HepG2 (cell line): ENCODE data around the gene ATP7B. TPM values are rescaled to one million over a fixed set of nuclear protein-coding genes. Genes with fewer than 3 reads are reported as not detected.

Source experiments
- ATAC-seq: fragments of 200-7000 bp; cut with Tn5 transposase; 3 replicates; pipeline ENCODE4 v1.9.1; 2020; ENCODE audit warnings: mild to moderate bottlenecking, moderate library complexity
- BruUV-seq: library from RNA; stranded (reverse); fragments of 400-500 nt; replicated peaks from 2 replicates; lab custom pipeline; 2021; lab: Mats Ljungman, UMichigan
- CTCF ChIA-PET: fragments of 300-600 bp; formaldehyde crosslinking; extraction: SDS; loops from one replicate; lab custom pipeline; 2021; ENCODE audit warnings: low total read pairs, inconsistent platforms, low intra/inter-chr PET ratio; lab: Yijun Ruan, JAX
- POLR2A ChIA-PET: fragments of 350-600 bp; sonication (Branson Sonifier 250); formaldehyde crosslinking; loops from one replicate; lab custom pipeline; 2020; ENCODE audit warnings: antibody characterized with exemption, inconsistent platforms; lab: Yijun Ruan, JAX
- DNase-seq: peaks from one replicate; pipeline ENCODE4 v3.0.0-alpha.2; 2015; ENCODE audit warnings: low spot score
- FAIRE-seq: peaks from 3 replicates; lab custom pipeline; 2011; peaks lifted over from hg19 to GRCh38; lab: Jason Lieb, UNC
- H2AFZ ChIP-seq: one replicate; pipeline ENCODE4 v1.6.1; 2011; ENCODE audit warnings: low read length, inconsistent platforms
- H3K27ac ChIP-seq: fragments of 300-600 bp; 3 replicates; pipeline ENCODE4 v1.8.0; 2011; ENCODE audit warnings: mixed run types, mild to moderate bottlenecking, mixed read lengths, low read length, inconsistent platforms; ENCODE audit not compliant: insufficient read depth; ENCODE audit errors: extremely low read length
- H3K27me3 ChIP-seq, 2 experiments: fragments of 200-600 bp in 1 of 2; 2 replicates in 1 of 2; 3 replicates in 1 of 2; pipeline versions ENCODE4 v1.6.0 to v1.8.0; 2011; ENCODE audit warnings: low read length in 2 of 2, mild to moderate bottlenecking in 2 of 2, moderate library complexity in 2 of 2, inconsistent platforms in 1 of 2; ENCODE audit not compliant: insufficient read depth in 2 of 2, control insufficient read depth in 1 of 2
- H3K36me3 ChIP-seq, 2 experiments: fragments of 200-600 bp in 1 of 2; replicated peaks in 1 of 2; 2 replicates in 1 of 2; 3 replicates in 1 of 2; pipeline versions ENCODE4 v1.5.1 to v1.8.0; 2011; ENCODE audit warnings: low read length in 2 of 2, inconsistent platforms in 1 of 2; ENCODE audit not compliant: insufficient read depth in 2 of 2, control insufficient read depth in 1 of 2
- H3K4me1 ChIP-seq: 2 replicates; pipeline ENCODE4 v1.5.1; 2012; ENCODE audit warnings: low read length, inconsistent platforms; ENCODE audit not compliant: insufficient read depth
- H3K4me2 ChIP-seq: 2 replicates; pipeline ENCODE4 v1.6.0; 2011; ENCODE audit warnings: low read depth, low read length, inconsistent platforms
- H3K4me3 ChIP-seq, 3 experiments: fragments of 200-600 bp in 1 of 3; sonication (generic), shearing (Covaris generic) in 1 of 3; replicated peaks in 1 of 3; 2 replicates each; pipeline ENCODE4 v1.5.1; 2011 to 2016; ENCODE audit warnings: low read length in 3 of 3, inconsistent platforms in 2 of 3, low read depth in 2 of 3, mild to moderate bottlenecking in 2 of 3, control low read depth in 1 of 3, mixed read lengths in 1 of 3; ENCODE audit not compliant: insufficient read depth in 1 of 3
- H3K79me2 ChIP-seq: one replicate; pipeline ENCODE4 v1.6.1; 2011; ENCODE audit warnings: low read length, inconsistent platforms; ENCODE audit not compliant: insufficient read depth
- H3K9ac ChIP-seq: 2 replicates; pipeline ENCODE4 v1.6.0; 2011; ENCODE audit warnings: mild to moderate bottlenecking, low read depth, low read length, inconsistent platforms; ENCODE audit not compliant: insufficient read depth
- H3K9me3 ChIP-seq: 2 replicates; pipeline ENCODE4 v1.5.1; 2012; ENCODE audit warnings: mild to moderate bottlenecking, low read length
- H4K20me1 ChIP-seq: 2 replicates; pipeline ENCODE4 v1.6.0; 2011; ENCODE audit warnings: inconsistent platforms, mild to moderate bottlenecking, low read length, moderate library complexity; ENCODE audit not compliant: insufficient read depth
- ARID4A ChIP-seq: sonication (generic); formaldehyde crosslinking; IDR thresholded peaks from 2 replicates; pipeline ENCODE4 v1.5.0; 2020; ENCODE audit warnings: mild to moderate bottlenecking, missing genetic modification reagents, borderline replicate concordance
- ARID5B ChIP-seq: IDR thresholded peaks from 2 replicates; pipeline ENCODE4 v1.4.0; 2020; ENCODE audit warnings: mild to moderate bottlenecking, missing genetic modification reagents
- BHLHE40 ChIP-seq: IDR thresholded peaks from 2 replicates; pipeline ENCODE4 v1.6.1; 2011; ENCODE audit warnings: low read length, improper control_type of control experiment
- JUN ChIP-seq: sonication (generic); formaldehyde crosslinking; IDR thresholded peaks from 2 replicates; pipeline ENCODE4 v1.4.0; 2020; ENCODE audit warnings: mild to moderate bottlenecking, missing genetic modification reagents
- XBP1 ChIP-seq: sonication (generic); formaldehyde crosslinking; IDR thresholded peaks from 2 replicates; pipeline ENCODE4 v1.5.0; 2020; ENCODE audit warnings: missing genetic modification reagents
- ZFP36L1 ChIP-seq: sonication (generic); formaldehyde crosslinking; IDR thresholded peaks from 2 replicates; pipeline ENCODE4 v1.8.0; 2022; ENCODE audit warnings: mild to moderate bottlenecking, missing genetic modification reagents, moderate library complexity
- ZNF274 ChIP-seq: sonication (generic); formaldehyde crosslinking; IDR thresholded peaks from 2 replicates; pipeline ENCODE4 v1.5.1; 2020; ENCODE audit warnings: mild to moderate bottlenecking, missing genetic modification reagents
- ZNF350 ChIP-seq: sonication (generic); formaldehyde crosslinking; IDR thresholded peaks from 2 replicates; pipeline ENCODE4 v1.4.0; 2020; ENCODE audit warnings: mild to moderate bottlenecking, low read depth, missing genetic modification reagents, borderline replicate concordance
- ZNF432 ChIP-seq: sonication (generic); formaldehyde crosslinking; IDR thresholded peaks from 2 replicates; pipeline ENCODE4 v1.5.0; 2020; ENCODE audit warnings: missing genetic modification reagents, mild to moderate bottlenecking, borderline replicate concordance
- ZSCAN5A ChIP-seq: sonication (generic); formaldehyde crosslinking; IDR thresholded peaks from 2 replicates; pipeline ENCODE4 v1.8.0; 2022; ENCODE audit warnings: mild to moderate bottlenecking, missing genetic modification reagents, borderline replicate concordance
- ZZZ3 ChIP-seq: sonication (generic); formaldehyde crosslinking; IDR thresholded peaks from 2 replicates; pipeline ENCODE4 v1.4.0; 2020; ENCODE audit warnings: missing genetic modification reagents, mild to moderate bottlenecking, borderline replicate concordance
- WGBS: methylation state at CpG from one replicate; pipeline ENCODE4 v1.1.6; 2017; ENCODE audit warnings: low lambda C conversion rate; 5-methylcytosine and 5-hydroxymethylcytosine counted together
- in situ Hi-C: cut with HindIII; loops from 2 replicates; pipeline ENCODE4 v1.10.0; 2017; ENCODE audit warnings: low pct_unique_long_range_greater_than_20kb; ENCODE audit not compliant: extremely low pct_ligation_motif_present
- intact Hi-C: fragments of 100-400 bp; cut with micrococcal nuclease; formaldehyde crosslinking; loops from one replicate; pipeline ENCODE4 v1.10.0; 2022; ENCODE audit not compliant: unreplicated experiment
- polyA plus RNA-seq, 8 experiments: library from polyadenylated mRNA; depleted of rRNA in 3 of 8; stranded (reverse) in 7 of 8; unstranded in 1 of 8; fragments of >200 nt; fragmentation: Illumina TruSeq in 4 of 8; extraction: Trizol in 4 of 8; gene quantifications; 2 replicates each; pipeline versions ENCODE4 v1.2.1 to v1.2.3, GENCODE V29; 2011 to 2016; ENCODE audit warnings: low read depth in 4 of 8, missing spikeins in 1 of 8, mixed read lengths in 1 of 8; ENCODE audit not compliant: insufficient read depth in 1 of 8
- total RNA-seq, 5 experiments: library from RNA; depleted of rRNA; stranded (reverse); fragments of >200 nt; fragmentation: Illumina TruSeq; extraction: Trizol; gene quantifications; 2 replicates each; pipeline ENCODE4 v1.2.3, GENCODE V29; 2016; ENCODE audit warnings: low read depth in 1 of 5

ATP7B gene
- total and polyA plus RNA-seq, 2 of the 13 experiments (the other 11 are each of a cell fraction or from before 2014, with no cell fraction given) = 31.8 to 57.4 TPM

GRCh38 chr13:52011632-52012511 is 622 bp upstream of the ATP7B start, which contains the start of gene ALG11:
ALG11 (plus strand) TSS chr13:52012398; CDS start chr13:52012419, 21 bp downstream.
- H2AFZ ChIP-seq = peak within 1 kb of the TSS; percentile 72
- no peak; the same call in 1 of the 2 replicates for TF ChIP-seq ZNF274 (CRISPR knock-in tag)
- TF ChIP-seq ZZZ3 = peak; percentile 90; the same call in 1 of the 2 replicates
- TF ChIP-seq ARID5B (CRISPR knock-in tag) = peak; percentile 85
- peak; percentile 59; the same call in 1 of the 2 replicates for TF ChIP-seq JUN (CRISPR knock-in tag)
- TF ChIP-seq BHLHE40 = no peak
- TF ChIP-seq ZFP36L1 (CRISPR knock-in tag) = 0 out of 2 replicates have a peak, but pooled peaks have one; percentile 20
- TF ChIP-seq XBP1 (CRISPR knock-in tag) = no peak
- peak; percentile 98 for TF ChIP-seq ARID4A (CRISPR knock-in tag)
- peak; percentile 84; the same call in 1 of the 2 replicates for TF ChIP-seq ZNF350 (CRISPR knock-in tag)
- peak; percentile 96; the same call in 1 of the 2 replicates for TF ChIP-seq ZSCAN5A
- TF ChIP-seq ZNF432 (CRISPR knock-in tag) = no peak

More at GRCh38 chr13:52011632-52012511, 622 bp upstream of the ATP7B start, which contains the start of gene ALG11:
- CTCF ChIA-PET = interaction anchor here (1.3 kb wide), 1 partner anchor 11 kb away, joined by 5 read pairs; no protein-coding TSS in a partner anchor
- POLR2A ChIA-PET = interaction anchor here (0.6 to 2.2 kb wide), 12 partner anchors 9 to 116 kb away, joined by 3 to 32 read pairs (median 6); partner anchors contain the start of genes NEK5 and UTP14C
- Histone ChIP-seq H3K4me1 (peaks cover 61% of the 10 kb centered on the region), H4K20me1 (peaks cover 21% of the 10 kb centered on the region), H3K79me2 (peaks cover 95% of the 10 kb centered on the region), H3K9ac (peak within 1 kb of the TSS; percentile 99), H3K4me3 (peak within 1 kb of the TSS; percentile 97 to 98 (median 98)), H3K27me3 (no peaks in the 10 kb centered on the region; a peak in 1 of 5 replicates), H3K36me3 (peaks cover 0 to 2% of the 10 kb centered on the region in 2 experiments; a peak in 2 of 5 replicates), H3K4me2 (peak within 1 kb of the TSS; percentile 82), H3K27ac (peak within 1 kb of the TSS; percentile 97), H3K9me3 (no peaks in the 10 kb centered on the region)
- WGBS = 2% methylated on average over 9 of the region's 82 CpGs
- ATAC-seq (peak; percentile 92), DNase-seq (peak; percentile 97), FAIRE-seq (peak; percentile 75)
- no TSS peak for BruUV-seq
- in situ Hi-C loops = loop anchor here (5.0 to 25.0 kb wide), 2 partner anchors 115 to 450 kb away; partner anchors contain the start of genes CKAP2, NEK5 and VPS36
- intact Hi-C loops = loop anchor here (1.0 to 5.0 kb wide), 4 partner anchors 13 to 180 kb away; no protein-coding TSS in a partner anchor
